Neural progenitor cell (in vitro differentiated cells): ENCODE data around the gene TMEM130. TPM values are rescaled to one million over a fixed set of nuclear protein-coding genes. Genes with fewer than 3 reads are reported as not detected.
A peak's percentile ranks its signal among the peaks of the same experiment; 100 is the strongest.

Source experiments
- DNase-seq: peaks from one replicate; pipeline ENCODE4 v3.0.0-alpha.2; 2016; ENCODE audit warnings: low spot score
- H2AFZ ChIP-seq: fragments of 200-600 bp; sonication (generic); replicated peaks from 2 replicates; pipeline ENCODE4 v1.6.1; 2016; ENCODE audit warnings: antibody characterized with exemption
- H3F3A ChIP-seq: fragments of 200-600 bp; sonication (generic); 2 replicates; pipeline ENCODE4 v1.6.1; 2016; ENCODE audit warnings: antibody characterized with exemption, low read depth
- H3K27ac ChIP-seq: fragments of 200-600 bp; sonication (generic); 2 replicates; pipeline ENCODE4 v1.5.1; 2016; ENCODE audit warnings: mild to moderate bottlenecking
- H3K27me3 ChIP-seq: fragments of 200-600 bp; sonication (generic); 2 replicates; pipeline ENCODE4 v1.6.1; 2016; ENCODE audit warnings: mild to moderate bottlenecking, moderate library complexity
- H3K36me3 ChIP-seq: fragments of 200-600 bp; sonication (generic); 2 replicates; pipeline ENCODE4 v1.5.1; 2016
- H3K4me1 ChIP-seq: fragments of 200-600 bp; sonication (generic); 2 replicates; pipeline ENCODE4 v1.6.1; 2016; ENCODE audit warnings: mixed run types
- H3K4me2 ChIP-seq: fragments of 200-600 bp; sonication (generic); 2 replicates; pipeline ENCODE4 v1.6.1; 2016
- H3K4me3 ChIP-seq: fragments of 200-600 bp; sonication (generic); 2 replicates; pipeline ENCODE4 v1.5.1; 2016
- H3K79me2 ChIP-seq: fragments of 200-600 bp; sonication (generic); 2 replicates; pipeline ENCODE4 v1.6.1; 2016; ENCODE audit warnings: low read depth
- H3K9ac ChIP-seq: fragments of 200-600 bp; sonication (generic); 2 replicates; pipeline ENCODE4 v1.6.1; 2016
- H3K9me3 ChIP-seq: fragments of 200-600 bp; sonication (generic); 2 replicates; pipeline ENCODE4 v1.5.1; 2016; ENCODE audit warnings: low read depth
- H4K20me1 ChIP-seq: fragments of 200-600 bp; sonication (generic); 2 replicates; pipeline ENCODE4 v1.6.1; 2016; ENCODE audit warnings: low read depth
- H3K27ac Mint-ChIP-seq: 3 replicates; pipeline ENCODE4 v1.8.0; 2021; ENCODE audit warnings: mixed read lengths
- H3K27me3 Mint-ChIP-seq: 2 replicates; pipeline ENCODE4 v1.8.0; 2022; ENCODE audit warnings: low read depth, mild to moderate bottlenecking, inconsistent platforms, moderate library complexity, mixed read lengths; ENCODE audit not compliant: insufficient read depth
- H3K36me3 Mint-ChIP-seq: 3 replicates; pipeline ENCODE4 v1.8.0; 2021; ENCODE audit warnings: mixed read lengths
- H3K4me1 Mint-ChIP-seq: 3 replicates; pipeline ENCODE4 v1.8.0; 2021; ENCODE audit warnings: mixed read lengths
- H3K4me3 Mint-ChIP-seq: 3 replicates; pipeline ENCODE4 v1.8.0; 2021; ENCODE audit warnings: mild to moderate bottlenecking, moderate library complexity, mixed read lengths
- H3K9me3 Mint-ChIP-seq: 3 replicates; pipeline ENCODE4 v1.8.0; 2020; ENCODE audit warnings: mixed read lengths
- CTCF ChIP-seq: fragments of 200-600 bp; sonication (generic); IDR thresholded peaks from 2 replicates; pipeline ENCODE4 v1.5.1; 2017; ENCODE audit warnings: antibody characterized with exemption, mild to moderate bottlenecking
- EZH2 ChIP-seq: fragments of 200-600 bp; sonication (generic); IDR thresholded peaks from 2 replicates; pipeline ENCODE4 v1.6.1; 2017; ENCODE audit warnings: antibody characterized with exemption, mild to moderate bottlenecking, moderate library complexity
- EZH2phosphoT487 ChIP-seq: fragments of 200-600 bp; sonication (generic); IDR thresholded peaks from 2 replicates; pipeline ENCODE4 v1.6.1; 2017; ENCODE audit warnings: antibody characterized with exemption
- total RNA-seq: library from RNA; depleted of rRNA; stranded (reverse); fragments of >200 nt; gene quantifications from 2 replicates; pipeline ENCODE4 v1.2.3, GENCODE V29; 2015; ENCODE audit warnings: low replicate concordance

The TMEM130 gene
- total RNA-seq, 1 donor from 2014 or later: 1.0 TPM

GRCh38 chr7:98840096-98840495, 29.7 kb downstream of the TMEM130 start:
- no peak overlapping the region for H3K9ac ChIP-seq
- H2AFZ ChIP-seq: no peak overlapping the region
- H3K27ac ChIP-seq: no peak overlapping the region
- H3F3A ChIP-seq: peaks cover 17% of the 10 kb centered on the region
- H3K4me1 ChIP-seq: peaks cover 8% of the 10 kb centered on the region
- H3K79me2 ChIP-seq: no peaks in the 10 kb centered on the region
- H3K4me3 ChIP-seq: no peak overlapping the region
- no peaks in the 10 kb centered on the region for H4K20me1 ChIP-seq
- Mint-ChIP-seq H3K9me3 (no peaks in the 10 kb centered on the region), H3K27ac (no peak overlapping the region), H3K4me1 (peaks cover 13% of the 10 kb centered on the region), H3K36me3 (no peaks in the 10 kb centered on the region), H3K4me3 (no peak overlapping the region), H3K27me3 (peaks cover 18% of the 10 kb centered on the region)
- H3K36me3 ChIP-seq: no peaks in the 10 kb centered on the region
- no peaks in the 10 kb centered on the region for H3K9me3 ChIP-seq
- no peak overlapping the region for H3K4me2 ChIP-seq
- TF ChIP-seq CTCF: no peak
- TF ChIP-seq EZH2phosphoT487: no peak
- TF ChIP-seq EZH2: no peak
- H3K27me3 ChIP-seq: no peaks in the 10 kb centered on the region
- DNase-seq: no peak

- H3K36me3 Mint-ChIP-seq: no peaks in the 10 kb centered on the region
- Histone ChIP-seq H3K36me3 (no peaks in the 10 kb centered on the region), H4K20me1 (no peaks in the 10 kb centered on the region), H2AFZ (no peak overlapping the region), H3K4me3 (no peak overlapping the region), H3K4me1 (peaks cover 8% of the 10 kb centered on the region), H3K27me3 (no peaks in the 10 kb centered on the region), H3K79me2 (no peaks in the 10 kb centered on the region), H3K9me3 (no peaks in the 10 kb centered on the region), H3K4me2 (peak overlapping the region; percentile 43), H3K27ac (peak overlapping the region; percentile 17), H3K9ac (no peak overlapping the region), H3F3A (peaks cover 17% of the 10 kb centered on the region)
- H3K27ac Mint-ChIP-seq: no peak overlapping the region
- TF ChIP-seq CTCF (no peak), EZH2 (no peak), EZH2phosphoT487 (no peak)
- no peak for DNase-seq
- no peaks in the 10 kb centered on the region for H3K9me3 Mint-ChIP-seq
- no peak overlapping the region for H3K4me3 Mint-ChIP-seq
- peaks cover 19% of the 10 kb centered on the region for H3K4me1 Mint-ChIP-seq
- peaks cover 17% of the 10 kb centered on the region for H3K27me3 Mint-ChIP-seq
Observed at GRCh38 chr7:98837630-98837972, 32.2 kb downstream of the TMEM130 start.

GRCh38 chr7:98836811-98837629, 32.8 kb downstream of the TMEM130 start:
- H3K4me2 ChIP-seq: peak overlapping the region; percentile 43
- H3K79me2 ChIP-seq: no peaks in the 10 kb centered on the region
- TF ChIP-seq CTCF (peak; percentile 95), EZH2 (no peak)
- H3K27ac Mint-ChIP-seq: peak overlapping the region; percentile 47
- H3K9me3 ChIP-seq: no peaks in the 10 kb centered on the region
- no peak overlapping the region for H3K4me3 Mint-ChIP-seq
- H3K9me3 Mint-ChIP-seq: no peaks in the 10 kb centered on the region
- no peaks in the 10 kb centered on the region for H3K36me3 ChIP-seq
- no peaks in the 10 kb centered on the region for H3K36me3 Mint-ChIP-seq
- peaks cover 19% of the 10 kb centered on the region for H3K4me1 Mint-ChIP-seq
- H3K4me1 ChIP-seq: peaks cover 8% of the 10 kb centered on the region
- H3K9ac ChIP-seq: no peak overlapping the region
- H4K20me1 ChIP-seq: no peaks in the 10 kb centered on the region
- H2AFZ ChIP-seq: no peak overlapping the region
- H3K27me3 ChIP-seq: no peaks in the 10 kb centered on the region
- H3K27ac ChIP-seq: peak overlapping the region; percentile 17
- peaks cover 16% of the 10 kb centered on the region for H3K27me3 Mint-ChIP-seq
- H3F3A ChIP-seq: peaks cover 17% of the 10 kb centered on the region
- peak; percentile 83 for DNase-seq
- no peak overlapping the region for H3K4me3 ChIP-seq
